Activated CD4-positive, CD25-positive, alpha-beta regulatory T cell treated with anti-CD3 and anti-CD28 coated beads, Interleukin-2, amount 50 U/mL, for 72 hours (primary cell): Measurements from ENCODE around the gene ACVR1.
"Not testable (repeated sequence)": the region's sequence is repeated elsewhere in the genome, so short reads cannot be mapped to it uniquely, and the experiment has no call there.

ENCODE experiments used
- DNase-seq: peaks from one replicate; pipeline ENCODE4 v3.0.0; 2021

ACVR1 gene

GRCh38 chr2:157848213-157848612 is 27.9 kb downstream of the ACVR1 start:
- DNase-seq = no peak

DNA sequence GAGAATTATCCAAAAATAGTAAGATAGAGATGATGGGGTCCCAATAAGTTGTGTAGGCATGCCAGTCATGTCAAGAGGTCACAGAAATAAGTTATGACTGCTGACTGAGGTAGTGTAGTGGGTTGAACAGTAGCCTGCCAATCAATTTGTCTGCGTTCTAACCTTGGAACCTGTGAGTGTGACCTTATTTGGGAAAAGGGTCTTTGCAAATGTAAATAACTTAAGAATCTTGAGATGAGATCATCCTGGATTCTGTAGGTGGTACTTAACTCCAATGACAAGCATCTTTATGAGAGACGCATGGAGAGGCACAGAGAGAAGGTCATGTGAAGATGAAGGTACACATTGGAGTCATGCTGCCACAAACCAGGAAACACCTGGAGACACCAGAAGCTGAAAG is 31.0 kb downstream of the ACVR1 start:
- no peak for DNase-seq

DNA sequence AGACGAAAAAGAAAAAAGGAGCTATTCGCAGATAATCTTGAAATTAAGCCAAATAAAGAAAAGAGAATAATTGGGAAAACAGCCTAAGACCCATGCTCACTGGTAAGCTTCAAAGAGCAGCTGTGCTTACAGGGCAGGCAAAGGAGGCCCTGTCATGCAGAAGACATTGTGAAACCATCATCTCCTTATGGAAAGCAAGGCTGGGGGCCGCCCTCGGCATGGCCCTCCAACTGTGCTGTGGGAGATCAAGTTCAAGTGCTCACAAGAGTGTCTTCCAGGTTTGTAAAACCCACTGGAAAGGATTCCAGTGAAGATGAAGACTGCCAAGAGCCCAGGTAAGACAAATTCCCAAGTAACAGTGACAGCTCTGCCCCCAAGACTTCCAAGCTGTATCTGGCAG is 32.2 kb downstream of the ACVR1 start:
- no peak for DNase-seq

GRCh38 chr2:157843081-157843480 is 33.0 kb downstream of the ACVR1 start:
- no peak for DNase-seq

- DNase-seq = no peak
These were observed 33.8 kb downstream of the ACVR1 start for GRCh38 chr2:157842106-157842879.

DNA sequence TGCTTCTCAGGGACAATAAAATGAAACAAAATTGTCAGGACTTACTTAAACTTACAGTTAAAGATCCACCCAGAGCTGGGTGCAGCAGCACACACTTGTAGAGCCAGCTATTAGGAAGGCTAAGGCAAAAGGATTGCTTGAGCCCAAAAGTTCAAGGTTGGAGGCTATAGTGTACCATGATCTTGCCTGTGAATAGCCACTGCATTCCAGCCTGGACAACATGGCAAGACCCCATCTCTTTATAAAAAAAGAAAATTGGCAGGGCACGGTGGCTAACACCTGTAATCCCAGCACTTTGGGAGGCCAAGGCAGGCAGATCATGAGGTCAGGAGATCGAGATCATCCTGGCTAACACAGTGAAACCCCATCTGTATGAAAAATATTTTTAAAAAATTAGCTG is 34.6 kb downstream of the ACVR1 start:
- DNase-seq = no peak

DNA sequence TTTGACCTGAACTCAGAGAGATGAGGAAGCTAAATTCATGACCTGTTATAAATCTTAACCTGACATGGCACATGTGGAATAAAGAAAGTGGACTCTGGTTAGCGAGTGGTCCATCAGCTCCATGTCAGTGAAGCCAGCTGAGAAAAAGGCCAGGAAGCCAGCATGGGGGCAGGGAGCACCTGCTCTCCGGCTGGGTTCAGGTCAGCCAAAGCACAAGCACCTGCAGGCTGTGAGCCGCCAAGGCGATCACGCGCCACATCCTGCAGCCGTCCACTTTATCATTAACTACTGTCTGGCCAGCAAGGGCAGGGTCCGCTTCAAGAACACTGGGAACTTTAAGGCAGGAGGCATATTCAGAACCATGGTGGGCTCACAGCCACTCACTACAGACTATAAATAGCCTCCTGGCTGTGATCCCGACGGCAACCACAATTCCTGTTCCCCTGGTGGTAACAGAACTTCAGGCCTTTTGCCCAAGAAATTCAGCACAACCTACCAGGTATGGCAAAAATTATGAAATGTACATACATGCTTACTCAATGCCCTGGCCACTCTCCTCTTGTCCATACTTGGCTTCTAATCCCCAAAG is 35.5 kb downstream of the ACVR1 start:
- no peak for DNase-seq

DNA sequence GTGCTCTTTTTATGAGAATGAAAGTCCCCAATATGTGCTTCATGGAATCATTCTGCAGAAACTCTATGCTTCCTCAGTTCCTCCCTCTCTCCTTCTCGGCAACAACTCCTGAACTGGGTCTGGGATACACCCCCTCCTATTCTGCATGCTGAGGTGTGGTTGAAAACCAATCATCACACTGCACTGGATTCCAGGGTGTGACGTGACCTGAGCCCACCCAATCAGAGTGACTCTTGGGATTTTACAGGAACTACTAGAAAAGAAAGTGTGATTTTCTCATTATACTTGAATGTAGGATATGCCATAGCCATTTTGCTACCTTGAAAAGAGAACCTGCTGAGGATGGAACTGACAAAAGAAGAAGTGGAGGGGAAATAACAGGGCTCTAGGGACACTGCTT is 36.3 kb downstream of the ACVR1 start:
- no peak for DNase-seq

- no peak for DNase-seq
These were observed 36.8 kb downstream of the ACVR1 start for GRCh38 chr2:157839162-157839801.

DNA sequence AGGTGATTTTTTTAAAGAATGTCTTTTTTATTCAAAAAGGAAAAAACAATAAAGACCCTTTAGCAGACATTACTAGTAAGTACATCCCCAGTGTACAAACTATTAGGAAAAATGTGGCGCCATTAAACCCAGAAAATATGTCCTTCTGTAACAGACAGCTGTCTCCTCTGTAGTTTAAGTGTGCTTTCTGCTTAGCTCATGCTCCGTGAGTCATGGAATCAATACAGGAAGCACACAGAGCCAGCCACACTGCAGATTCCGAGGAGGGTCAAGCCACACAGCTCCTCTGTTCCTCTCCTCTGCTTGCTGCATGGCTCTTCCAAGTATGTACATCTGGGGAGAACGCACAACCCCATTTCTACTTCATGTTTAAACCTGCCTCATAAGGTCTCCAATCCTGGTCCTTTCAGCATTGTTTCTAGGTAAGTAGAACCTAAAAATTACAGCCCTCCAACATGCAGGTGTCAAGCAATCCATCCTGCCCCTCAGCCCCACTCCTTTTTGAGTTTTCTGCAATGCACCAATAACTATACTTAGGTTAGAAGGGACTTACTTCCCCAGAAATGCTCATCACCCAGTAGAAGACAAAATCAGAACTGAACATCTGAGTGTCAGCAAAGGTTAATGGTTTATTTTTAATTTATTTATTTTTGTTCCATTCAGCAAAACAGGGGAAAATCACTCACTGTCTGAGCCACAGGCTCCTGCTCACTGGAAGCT is 37.5 kb downstream of the ACVR1 start:
- no peak for DNase-seq

DNA sequence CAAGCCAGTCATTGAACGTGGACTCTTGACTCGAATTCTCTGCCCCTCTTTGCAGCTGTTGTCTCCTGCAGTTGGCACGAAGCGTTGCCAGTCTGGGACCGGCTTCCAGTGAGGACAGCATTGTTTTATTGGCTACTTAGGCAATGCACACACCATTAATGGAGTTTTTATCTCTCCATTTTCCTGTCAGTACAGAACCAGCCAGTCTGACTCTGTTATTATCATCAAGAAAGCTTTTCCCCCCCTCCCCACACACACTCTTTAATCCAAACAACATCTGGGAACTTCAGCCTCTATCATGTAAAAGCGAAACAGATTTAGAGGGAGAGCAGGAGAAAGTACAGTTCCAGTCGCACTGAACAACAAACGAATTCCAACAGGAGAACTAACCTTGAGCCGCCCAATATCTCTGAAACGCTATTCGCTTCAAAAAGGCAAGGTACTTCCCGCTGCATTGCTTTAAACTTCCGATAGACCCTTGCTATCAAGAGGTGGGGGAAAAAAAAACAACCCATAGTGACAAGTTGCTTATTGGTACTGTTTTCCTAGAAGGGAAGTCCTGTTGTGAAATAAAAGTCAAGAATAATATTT is 38.2 kb downstream of the ACVR1 start:
- DNase-seq = no peak

GRCh38 chr2:157836531-157836930 is 39.6 kb downstream of the ACVR1 start:
- DNase-seq = no peak

GRCh38 chr2:157835425-157835824 is 40.7 kb downstream of the ACVR1 start:
- no peak for DNase-seq

- DNase-seq = no peak
These were observed 41.1 kb downstream of the ACVR1 start for GRCh38 chr2:157835006-157835405.

- DNase-seq = no peak
These were observed 42.4 kb downstream of the ACVR1 start for GRCh38 chr2:157833721-157834120.

GRCh38 chr2:157831573-157832315 is 44.4 kb downstream of the ACVR1 start:
- no peak for DNase-seq

DNA sequence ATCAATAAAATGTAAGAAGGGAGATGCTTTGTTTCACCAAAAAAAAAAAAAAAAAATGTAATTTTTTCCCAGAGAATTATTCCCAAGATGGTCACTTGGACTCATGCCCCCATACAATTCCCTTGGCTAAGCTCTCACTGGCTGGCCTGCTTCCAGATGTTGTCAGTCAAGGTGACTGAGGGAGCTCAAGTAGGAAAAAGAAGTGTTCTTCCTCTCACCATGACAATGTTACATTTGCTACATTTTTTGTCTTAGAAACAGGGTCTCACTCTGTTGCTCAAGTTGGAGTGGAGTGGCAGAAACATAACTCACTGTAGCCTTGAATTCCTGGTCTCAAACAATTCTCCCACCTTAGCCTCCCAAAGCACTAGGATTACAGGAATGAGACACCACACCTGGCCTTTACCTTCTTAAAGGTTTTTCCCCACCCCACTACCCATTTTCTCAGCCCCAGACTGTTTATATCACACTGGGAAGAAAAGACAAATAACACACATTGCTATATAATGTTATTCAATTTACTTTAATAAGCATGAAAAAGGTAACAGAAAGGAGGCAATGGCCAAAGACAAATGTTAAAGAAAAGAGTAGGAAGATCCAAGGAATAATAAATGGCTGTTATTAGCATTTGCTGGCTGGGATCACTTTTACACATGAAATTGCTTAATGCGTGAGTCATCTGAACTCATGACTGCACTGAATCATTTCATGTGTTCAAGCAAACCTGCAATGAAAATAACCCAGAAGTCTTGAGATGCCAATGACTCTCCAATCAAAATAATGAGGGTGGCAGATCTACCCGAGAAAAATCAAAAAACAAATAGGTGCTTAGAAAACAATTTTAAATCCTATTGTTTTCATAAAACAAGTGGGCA is 45.2 kb downstream of the ACVR1 start:
- DNase-seq = no peak

- DNase-seq = no peak
These were observed 45.9 kb downstream of the ACVR1 start for GRCh38 chr2:157830266-157830665.

DNA sequence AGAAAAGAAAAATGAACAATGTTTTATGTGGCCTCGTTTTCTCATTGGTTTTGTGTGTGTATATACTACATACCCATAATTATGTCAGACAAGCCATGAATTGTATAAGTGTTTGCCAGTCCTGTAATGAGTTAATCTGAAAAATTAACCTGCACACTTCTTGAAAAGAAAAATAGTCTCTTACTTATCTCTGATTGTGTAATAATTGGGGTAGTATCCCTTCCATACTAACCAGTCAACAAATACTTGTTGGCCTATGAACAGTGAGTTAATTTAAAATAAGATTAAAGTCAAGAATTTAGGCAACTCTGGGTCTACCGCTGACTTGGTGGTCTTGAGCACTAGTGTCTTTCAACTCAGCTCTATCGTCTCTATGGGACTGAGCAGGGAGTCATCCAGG is 48.8 kb downstream of the ACVR1 start:
- no peak for DNase-seq

DNA sequence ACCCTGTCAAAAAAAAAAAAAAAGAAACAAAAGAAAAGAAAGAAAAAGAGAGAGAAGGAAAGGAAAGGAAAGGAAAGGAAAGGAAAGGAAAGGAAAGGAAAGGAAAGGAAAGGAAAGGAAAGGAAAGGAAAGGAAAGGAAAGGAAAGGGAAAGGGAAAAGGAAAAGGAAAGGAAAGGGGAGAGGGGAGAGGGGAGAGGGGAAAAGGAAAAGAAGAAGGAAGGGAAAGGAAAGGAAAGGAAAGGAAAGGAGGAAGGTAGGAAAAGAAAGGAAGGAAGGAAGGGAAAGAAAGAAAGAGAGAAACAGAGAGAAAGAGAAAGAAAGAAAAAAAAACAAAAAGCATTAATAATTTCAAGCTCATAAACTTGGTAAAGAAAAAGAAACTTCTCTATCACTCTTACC is 49.5 kb downstream of the ACVR1 start:
- not testable (repeated sequence) for DNase-seq

DNA sequence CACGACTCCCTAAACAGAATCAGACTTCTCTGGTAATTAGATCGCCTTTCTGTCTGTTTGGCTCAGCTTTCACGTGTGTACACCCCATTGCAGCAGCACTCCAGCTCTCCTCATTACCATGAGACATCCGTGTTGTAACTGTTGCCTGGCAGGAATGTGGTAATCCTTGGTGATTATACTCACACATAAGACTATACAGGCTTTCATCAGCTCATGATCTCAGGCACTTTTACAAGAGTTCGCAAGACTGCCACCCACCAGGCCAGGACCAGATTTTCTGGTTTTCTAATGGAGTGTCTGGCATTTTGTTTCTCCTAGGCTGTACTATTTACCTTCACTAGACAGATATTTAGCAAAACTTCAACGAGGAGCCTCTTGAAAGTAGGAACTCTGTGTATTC is 50.2 kb downstream of the ACVR1 start:
- DNase-seq = no peak

DNA sequence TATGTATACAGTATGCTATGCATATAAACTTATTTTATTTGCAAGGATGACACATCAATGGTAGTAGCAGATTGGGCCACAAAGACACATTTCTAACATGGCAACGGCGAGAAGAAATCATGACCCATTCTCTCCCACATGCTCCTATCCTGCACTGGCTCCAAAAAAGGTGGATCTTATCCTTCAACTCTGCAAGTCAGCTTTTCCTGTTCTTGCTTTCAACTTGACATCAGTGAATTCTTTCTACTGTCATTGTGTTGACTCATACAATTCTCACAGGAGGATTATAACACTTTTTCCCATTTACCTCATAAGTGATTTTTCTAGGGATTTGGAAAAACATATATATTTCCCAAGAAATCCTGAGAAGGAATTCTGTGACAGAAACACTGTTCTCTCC is 53.1 kb downstream of the ACVR1 start:
- DNase-seq = no peak
